GM23248 (cell line): ENCODE results near the gene PROCR. TPM values are rescaled to one million over a fixed set of nuclear protein-coding genes. Genes with fewer than 3 reads are reported as not detected.
"Not testable (repeated sequence)": the region's sequence is repeated elsewhere in the genome, so short reads cannot be mapped to it uniquely, and the experiment has no call there.

Experiments used
- DNase-seq: peaks from one replicate; pipeline ENCODE4 v3.0.0-alpha.2; 2015
- H2AFZ ChIP-seq: fragments of 200-600 bp; sonication (generic); 2 replicates; pipeline ENCODE4 v1.6.1; 2016; ENCODE audit warnings: antibody characterized with exemption
- H3F3A ChIP-seq: fragments of 200-600 bp; sonication (generic); 2 replicates; pipeline ENCODE4 v1.6.1; 2016; ENCODE audit warnings: mild to moderate bottlenecking, antibody characterized with exemption, mixed run types; ENCODE audit not compliant: insufficient read depth
- H3K27ac ChIP-seq: fragments of 200-600 bp; sonication (generic); 2 replicates; pipeline ENCODE4 v1.5.1; 2016; ENCODE audit warnings: mild to moderate bottlenecking
- H3K27me3 ChIP-seq: fragments of 200-600 bp; sonication (generic); replicated peaks from 2 replicates; pipeline ENCODE4 v1.6.1; 2016; ENCODE audit warnings: mild to moderate bottlenecking; ENCODE audit not compliant: insufficient read depth
- H3K36me3 ChIP-seq: fragments of 200-600 bp; sonication (generic); 2 replicates; pipeline ENCODE4 v1.6.1; 2016; ENCODE audit warnings: low read depth, mild to moderate bottlenecking
- H3K4me1 ChIP-seq: fragments of 200-600 bp; sonication (generic); 2 replicates; pipeline ENCODE4 v1.6.1; 2016; ENCODE audit warnings: mild to moderate bottlenecking; ENCODE audit not compliant: insufficient read depth
- H3K4me2 ChIP-seq: fragments of 200-600 bp; sonication (generic); one replicate; pipeline ENCODE4 v1.6.1; 2016; ENCODE audit warnings: mild to moderate bottlenecking; ENCODE audit not compliant: unreplicated experiment
- H3K4me3 ChIP-seq: fragments of 200-600 bp; sonication (generic); 2 replicates; pipeline ENCODE4 v1.5.1; 2016; ENCODE audit warnings: mild to moderate bottlenecking
- H3K79me2 ChIP-seq: fragments of 200-600 bp; sonication (generic); 2 replicates; pipeline ENCODE4 v1.6.1; 2016; ENCODE audit warnings: mild to moderate bottlenecking; ENCODE audit not compliant: insufficient read depth
- H3K9ac ChIP-seq: fragments of 200-600 bp; sonication (generic); 2 replicates; pipeline ENCODE4 v1.6.1; 2016; ENCODE audit warnings: mild to moderate bottlenecking
- H3K9me2 ChIP-seq: fragments of 200-600 bp; sonication (generic); 2 replicates; pipeline ENCODE4 v1.6.1; 2016; ENCODE audit warnings: mixed run types, mild to moderate bottlenecking, moderate library complexity; ENCODE audit not compliant: insufficient read depth
- H3K9me3 ChIP-seq: fragments of 200-600 bp; sonication (generic); one replicate; pipeline ENCODE4 v1.6.1; 2017; ENCODE audit warnings: low read depth
- H4K20me1 ChIP-seq: fragments of 200-600 bp; sonication (generic); 2 replicates; pipeline ENCODE4 v1.6.0; 2016; ENCODE audit not compliant: insufficient read depth
- EZH2 ChIP-seq: fragments of 200-600 bp; sonication (generic); IDR thresholded peaks from 2 replicates; pipeline ENCODE4 v1.6.1; 2018; ENCODE audit warnings: antibody characterized with exemption, mild to moderate bottlenecking; ENCODE audit not compliant: insufficient read depth, poor library complexity, severe bottlenecking
- EZH2phosphoT487 ChIP-seq: fragments of 200-600 bp; sonication (generic); IDR thresholded peaks from 2 replicates; pipeline ENCODE4 v1.6.1; 2018; ENCODE audit warnings: antibody characterized with exemption, moderate library complexity, mild to moderate bottlenecking, low read depth; ENCODE audit not compliant: insufficient read depth
- WGBS, 2 experiments: methylation state at CpG; one replicate each; pipeline ENCODE4 v1.1.6; 2015 to 2017; ENCODE audit warnings: low lambda C conversion rate in 2 of 2, low coverage in 1 of 2; ENCODE audit errors: missing lambda C conversion rate in 2 of 2; 5-methylcytosine and 5-hydroxymethylcytosine counted together
- in situ Hi-C: fragments of 300-500 bp; cut with MboI; formaldehyde crosslinking; loops from 2 replicates; pipeline ENCODE4 v1.15.0; 2020
- polyA plus RNA-seq: library from polyadenylated mRNA; unstranded; fragments of >200 nt; fragmentation: Nextera tagmentation; extraction: Ambion mirVana; gene quantifications from 2 replicates; pipeline ENCODE4 v1.2.1, GENCODE V29; 2016
- total RNA-seq: library from RNA; depleted of rRNA; stranded (reverse); fragments of >200 nt; shearing (Covaris generic); gene quantifications from 2 replicates; pipeline ENCODE4 v1.2.3, GENCODE V29; 2014

The PROCR gene
- total and polyA plus RNA-seq, 2 experiments from 2014 or later = 34.4 to 38.7 TPM

DNA sequence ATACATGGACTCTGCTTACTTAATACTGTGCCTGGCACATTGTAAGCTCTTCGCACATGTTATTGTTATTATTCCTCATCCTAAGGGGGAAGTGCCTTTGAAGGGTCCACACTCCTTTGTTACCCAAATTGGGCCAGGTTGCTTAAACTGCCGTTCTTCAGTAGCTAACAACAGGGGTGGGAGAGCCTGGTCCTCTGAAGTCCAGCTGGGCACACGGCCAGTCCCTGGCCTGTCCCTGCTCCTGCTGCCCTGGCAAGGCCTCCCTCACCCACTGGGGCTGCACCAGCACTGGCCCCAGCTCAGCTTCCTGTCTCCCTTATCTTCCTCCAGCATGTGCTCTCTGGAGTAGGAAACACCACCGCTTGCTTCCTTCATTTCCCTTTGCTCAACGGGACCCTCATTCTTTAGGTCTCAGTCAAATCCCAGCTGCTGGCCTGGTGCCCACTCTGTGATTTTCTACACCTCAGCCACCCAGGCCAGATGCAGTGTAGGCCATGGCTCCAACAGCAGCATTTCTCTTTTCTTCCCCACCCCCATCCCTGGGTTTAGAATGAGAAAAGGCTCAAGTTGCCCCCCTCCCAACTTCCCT lies 5.5 kb upstream of the PROCR start:
- no peak overlapping the region for H2AFZ ChIP-seq
- H3F3A ChIP-seq = peaks cover 2% of the 10 kb centered on the region; the same call in 1 of the 2 replicates
- no peaks in the 10 kb centered on the region for H3K9me2 ChIP-seq
- no peaks in the 10 kb centered on the region for H3K9me3 ChIP-seq
- H3K27me3 ChIP-seq = no peaks in the 10 kb centered on the region
- H3K27ac ChIP-seq = no peak overlapping the region
- WGBS, 2 experiments = 66 to 71% methylated on average over 5 of the region's 5 CpGs
- H3K4me3 ChIP-seq = no peak overlapping the region
- no peaks in the 10 kb centered on the region for H4K20me1 ChIP-seq
- TF ChIP-seq EZH2 (no peak), EZH2phosphoT487 (no peak)
- H3K9ac ChIP-seq = no peak overlapping the region
- no peak for DNase-seq
- no peaks in the 10 kb centered on the region for H3K4me1 ChIP-seq
- in situ Hi-C loops = no loop called here
- H3K4me2 ChIP-seq = no peak overlapping the region
- no peaks in the 10 kb centered on the region for H3K36me3 ChIP-seq
- H3K79me2 ChIP-seq = no peaks in the 10 kb centered on the region

DNA sequence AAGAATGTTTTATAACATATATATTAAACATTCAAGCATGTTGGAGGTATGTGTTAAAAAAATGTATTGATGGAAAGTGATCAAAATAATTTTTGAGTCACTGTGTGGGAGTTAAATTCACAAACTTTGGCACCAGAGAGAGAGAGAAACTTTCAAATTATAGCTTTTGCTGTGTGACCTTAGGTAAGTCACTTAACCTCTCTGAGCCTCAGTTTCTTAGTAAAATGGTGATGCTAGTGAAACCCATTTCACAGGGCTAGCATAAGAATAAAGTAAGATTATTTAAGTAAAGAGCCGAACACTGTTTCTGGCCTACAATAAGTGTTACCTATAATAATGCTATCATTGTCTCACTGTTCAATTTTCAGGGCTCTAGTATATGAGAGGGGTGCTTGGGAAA lies 4.1 kb upstream of the PROCR start:
- in situ Hi-C loops = no loop called here
- TF ChIP-seq EZH2 (no peak), EZH2phosphoT487 (no peak)
- no peak for DNase-seq
- Histone ChIP-seq H3K27ac (no peak overlapping the region), H3K9me2 (no peaks in the 10 kb centered on the region), H2AFZ (no peak overlapping the region), H3K27me3 (no peaks in the 10 kb centered on the region), H3K9me3 (no peaks in the 10 kb centered on the region), H3K79me2 (no peaks in the 10 kb centered on the region), H3K9ac (no peak overlapping the region), H4K20me1 (no peaks in the 10 kb centered on the region), H3F3A (peaks cover 6% of the 10 kb centered on the region), H3K36me3 (no peaks in the 10 kb centered on the region), H3K4me2 (no peak overlapping the region), H3K4me1 (peaks cover 5% of the 10 kb centered on the region; the same call in 1 of the 2 replicates), H3K4me3 (no peak overlapping the region)
- 100% methylated on average over 1 of the region's 1 CpG for WGBS, 2 experiments

DNA sequence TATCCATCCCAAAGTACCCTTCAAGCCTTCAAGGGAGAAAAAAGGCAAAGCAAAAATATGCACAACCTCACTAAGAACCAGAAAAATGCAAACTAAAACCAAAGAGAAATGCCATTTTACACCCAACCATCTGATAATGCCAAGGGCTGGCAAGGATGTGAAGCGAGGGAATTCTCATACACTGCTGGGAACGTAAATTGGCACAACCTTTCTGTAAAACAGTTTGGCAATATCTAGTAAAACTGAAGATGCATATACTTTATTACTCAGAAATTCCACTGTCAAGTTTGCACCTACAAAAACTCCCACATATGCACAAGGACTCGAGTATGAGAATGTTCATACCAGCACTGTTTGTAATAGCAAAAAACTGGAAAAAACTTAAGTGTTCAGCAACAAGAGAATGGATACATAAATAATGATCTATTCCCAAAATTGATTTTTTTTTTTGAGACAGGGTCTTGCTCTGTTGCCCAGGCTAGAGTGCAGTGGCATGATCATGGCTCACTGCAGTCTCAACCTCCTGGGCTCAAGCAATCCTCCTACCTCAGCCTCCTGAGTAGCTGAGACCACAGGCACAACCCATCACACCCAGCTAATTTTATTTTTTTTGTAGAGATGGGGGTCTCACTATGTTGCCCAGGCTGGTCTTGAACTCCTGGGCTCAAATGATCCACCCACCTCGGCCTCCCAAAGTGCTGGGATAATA lies 3.0 kb upstream of the PROCR start:
- DNase-seq = peak; percentile 20
- H3K4me1 ChIP-seq, H4K20me1 ChIP-seq, H3K36me3 ChIP-seq, H3K79me2 ChIP-seq, H3K27ac ChIP-seq, H3K9me2 ChIP-seq, H3K27me3 ChIP-seq, in situ Hi-C loops, H3F3A ChIP-seq, H3K4me3 ChIP-seq, H3K9me3 ChIP-seq, H2AFZ ChIP-seq, H3K4me2 ChIP-seq, H3K9ac ChIP-seq: not testable (repeated sequence)
- WGBS, 2 experiments = 84 to 91% methylated on average over 4 of the region's 4 CpGs

DNA sequence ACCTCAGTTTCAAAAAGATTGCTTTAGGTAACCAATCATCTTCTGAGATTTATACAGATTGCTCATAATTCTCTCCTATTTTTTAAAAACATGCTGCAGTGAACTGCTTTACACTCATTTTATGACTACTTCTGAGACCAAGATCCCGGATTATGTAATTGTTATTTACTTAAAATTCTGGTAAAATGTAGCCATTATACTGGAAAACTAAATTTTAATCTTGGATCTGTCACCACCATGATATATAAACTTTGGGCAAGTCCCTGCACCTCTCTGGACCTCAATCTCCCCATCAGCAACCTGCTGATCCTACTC lies 477 bp upstream of the PROCR start:
- no peaks in the 10 kb centered on the region for H3K9me2 ChIP-seq
- H2AFZ ChIP-seq = peak overlapping the region; percentile 89
- H3K9me3 ChIP-seq = no peaks in the 10 kb centered on the region
- no peaks in the 10 kb centered on the region for H4K20me1 ChIP-seq
- H3K79me2 ChIP-seq = no peaks in the 10 kb centered on the region
- WGBS, 2 experiments = 0% methylated on average over 1 of the region's 1 CpG
- H3K4me1 ChIP-seq = peaks cover 13% of the 10 kb centered on the region; the same call in 1 of the 2 replicates
- H3F3A ChIP-seq = peaks cover 10% of the 10 kb centered on the region
- H3K36me3 ChIP-seq = no peaks in the 10 kb centered on the region
- H3K27ac ChIP-seq = peak overlapping the region; percentile 41; the same call in 1 of the 2 replicates
- in situ Hi-C loops = no loop called here
- H3K9ac ChIP-seq = peak overlapping the region; percentile 74; the same call in 1 of the 2 replicates
- DNase-seq = no peak
- H3K27me3 ChIP-seq = no peaks in the 10 kb centered on the region
- H3K4me3 ChIP-seq = peak overlapping the region; percentile 76
- peak overlapping the region; percentile 91 for H3K4me2 ChIP-seq
- TF ChIP-seq EZH2phosphoT487 = no peak
- TF ChIP-seq EZH2 = no peak
